ACHN (cell line): ENCODE measurements around the gene DAGLA.

Experiments
- DNase-seq: peaks from one replicate; pipeline ENCODE4 v3.0.0-alpha.2; 2015
- in situ Hi-C: cut with HindIII; loops from 2 replicates; pipeline ENCODE4 v1.10.0; 2017; ENCODE audit warnings: low sequenced_read_pairs, low pct_ligation_motif_present, low pct_unique_long_range_greater_than_20kb

DAGLA gene

DNA sequence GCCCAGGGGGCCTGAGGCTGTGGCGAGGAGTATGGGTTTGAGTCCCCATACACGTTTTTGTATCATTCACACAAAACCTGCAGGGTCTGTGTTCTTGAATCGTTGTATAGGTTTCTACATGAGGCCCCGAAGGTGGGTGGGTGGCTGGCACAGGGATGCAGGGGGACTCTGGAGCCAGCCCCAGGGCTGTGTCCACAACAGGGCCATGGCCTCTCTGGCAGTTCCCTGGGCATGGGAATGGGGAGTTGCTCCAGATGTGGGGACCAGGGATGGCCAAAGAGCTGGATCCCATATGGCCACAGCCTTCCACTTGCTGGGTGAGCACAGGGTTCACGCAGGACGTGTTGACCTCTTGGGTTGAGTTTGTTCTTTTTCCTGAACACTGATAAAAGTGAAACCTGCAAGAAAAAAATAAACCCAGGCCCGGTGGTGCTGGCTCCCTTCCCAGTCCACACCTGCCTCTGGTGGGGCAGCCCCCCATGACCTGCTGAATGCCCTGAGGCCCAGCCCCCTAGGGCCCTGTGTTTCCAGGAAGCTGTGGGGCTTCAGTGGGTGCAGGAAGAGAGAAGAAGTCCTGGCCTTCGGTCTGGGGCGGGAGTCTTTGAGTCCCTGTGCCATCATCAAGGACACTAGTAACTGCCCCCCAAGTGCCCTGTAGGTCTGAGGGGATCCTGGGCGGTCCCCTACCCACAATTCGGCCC, 88.3 kb downstream of the DAGLA start:
- no peak for DNase-seq
- in situ Hi-C loops, result no loop called here

GRCh38 chr11:61769169-61769920, 89.2 kb downstream of the DAGLA start:
- in situ Hi-C loops, result no loop called here
- no peak for DNase-seq

GRCh38 chr11:61769946-61770683, 89.9 kb downstream of the DAGLA start:
- in situ Hi-C loops, result no loop called here

GRCh38 chr11:61771195-61771894, 91.2 kb downstream of the DAGLA start:
- in situ Hi-C loops, result no loop called here

More at GRCh38 chr11:61769946-61770683, 89.9 kb downstream of the DAGLA start:
- DNase-seq, result no peak

DNA sequence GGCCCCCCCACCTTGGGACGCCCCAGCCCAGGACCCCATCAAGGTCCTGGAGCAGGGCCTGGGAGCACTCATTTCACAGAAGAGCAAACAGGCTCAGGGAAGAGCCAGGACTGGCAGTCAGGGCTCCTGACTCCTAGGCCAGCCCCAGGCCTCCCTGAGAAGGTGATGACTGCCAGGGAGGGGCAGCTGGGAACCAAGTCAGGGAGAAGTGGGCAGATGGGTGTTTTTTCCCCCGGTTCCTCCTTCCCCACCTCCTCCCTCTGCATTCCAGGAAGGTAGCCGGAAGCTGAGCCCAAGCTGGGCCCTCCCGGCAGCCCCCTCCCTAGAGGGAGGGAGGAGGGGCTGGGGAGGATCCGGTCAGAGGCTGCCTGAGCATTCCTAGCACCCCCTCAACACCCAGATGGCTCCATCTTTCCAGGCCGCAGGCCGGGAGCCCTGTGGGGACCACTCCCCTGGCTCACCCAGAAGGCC, 91.8 kb downstream of the DAGLA start:
- in situ Hi-C loops, result no loop called here
- DNase-seq, result no peak

More at GRCh38 chr11:61771195-61771894, 91.2 kb downstream of the DAGLA start:
- no peak for DNase-seq

- DNase-seq, result no peak
- in situ Hi-C loops, result no loop called here
These were observed 93.2 kb downstream of the DAGLA start for GRCh38 chr11:61773356-61773755.

DNA sequence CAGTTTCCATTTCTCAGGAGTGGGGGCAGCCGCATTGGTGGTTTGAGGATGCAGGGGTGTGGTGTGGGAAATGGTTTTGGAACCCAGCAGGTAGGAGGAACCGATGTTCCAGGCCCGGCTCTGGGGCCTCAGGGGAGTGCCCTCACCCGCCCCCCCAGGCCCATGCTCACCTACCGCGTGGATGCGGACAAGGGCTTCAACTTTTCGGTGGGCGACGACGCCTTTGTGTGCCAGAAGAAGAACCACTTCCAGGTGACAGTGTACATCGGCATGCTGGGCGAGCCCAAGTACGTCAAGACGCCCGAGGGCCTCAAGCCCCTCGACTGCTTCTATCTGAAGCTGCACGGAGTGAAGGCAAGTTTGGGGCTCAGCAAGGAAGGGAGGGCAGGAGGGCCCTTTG, 93.6 kb downstream of the DAGLA start:
- DNase-seq, result no peak
- in situ Hi-C loops, result no loop called here

DNA sequence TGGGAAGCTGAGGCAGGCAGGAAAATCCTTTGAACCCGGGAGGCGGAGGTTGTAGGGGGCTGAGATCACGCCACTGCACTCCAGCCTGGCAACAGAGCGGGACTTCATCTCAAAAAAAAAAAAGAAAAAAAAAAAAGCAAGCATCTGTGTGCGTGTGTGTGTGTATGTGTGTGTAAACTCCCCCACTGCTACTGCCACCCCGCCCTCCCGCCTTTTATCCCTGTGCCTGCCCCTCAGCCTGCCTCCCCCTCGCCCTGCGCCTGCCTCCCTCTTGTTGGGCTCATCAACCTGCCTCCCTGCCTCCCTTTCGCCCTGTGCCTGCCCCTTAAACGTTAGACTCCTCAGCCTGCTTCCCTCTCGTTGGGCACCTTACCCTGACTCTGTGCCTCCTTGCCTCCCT, 94.2 kb downstream of the DAGLA start:
- in situ Hi-C loops, result no loop called here
- DNase-seq, result no peak

DNA sequence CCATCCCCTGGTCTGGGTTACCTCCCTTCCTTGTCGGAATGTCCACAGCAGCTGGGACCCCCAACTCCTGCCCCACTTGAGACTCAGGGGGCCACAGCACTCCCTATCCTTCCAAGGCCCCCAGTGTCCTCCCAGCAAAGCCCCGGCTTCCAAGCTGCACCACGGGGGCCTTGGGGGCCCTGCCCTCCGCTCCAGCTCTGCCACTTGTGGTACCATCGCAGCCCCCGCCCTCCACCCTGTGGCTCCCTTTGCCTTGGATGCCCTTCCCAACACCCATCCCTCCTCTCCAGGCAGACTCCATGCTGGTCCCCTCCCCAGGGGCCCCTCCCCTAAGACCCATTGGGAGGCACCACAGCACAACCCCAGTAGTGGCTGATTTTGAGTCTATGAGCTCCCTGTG, 94.9 kb downstream of the DAGLA start:
- in situ Hi-C loops, result no loop called here
- DNase-seq, result no peak

DNA sequence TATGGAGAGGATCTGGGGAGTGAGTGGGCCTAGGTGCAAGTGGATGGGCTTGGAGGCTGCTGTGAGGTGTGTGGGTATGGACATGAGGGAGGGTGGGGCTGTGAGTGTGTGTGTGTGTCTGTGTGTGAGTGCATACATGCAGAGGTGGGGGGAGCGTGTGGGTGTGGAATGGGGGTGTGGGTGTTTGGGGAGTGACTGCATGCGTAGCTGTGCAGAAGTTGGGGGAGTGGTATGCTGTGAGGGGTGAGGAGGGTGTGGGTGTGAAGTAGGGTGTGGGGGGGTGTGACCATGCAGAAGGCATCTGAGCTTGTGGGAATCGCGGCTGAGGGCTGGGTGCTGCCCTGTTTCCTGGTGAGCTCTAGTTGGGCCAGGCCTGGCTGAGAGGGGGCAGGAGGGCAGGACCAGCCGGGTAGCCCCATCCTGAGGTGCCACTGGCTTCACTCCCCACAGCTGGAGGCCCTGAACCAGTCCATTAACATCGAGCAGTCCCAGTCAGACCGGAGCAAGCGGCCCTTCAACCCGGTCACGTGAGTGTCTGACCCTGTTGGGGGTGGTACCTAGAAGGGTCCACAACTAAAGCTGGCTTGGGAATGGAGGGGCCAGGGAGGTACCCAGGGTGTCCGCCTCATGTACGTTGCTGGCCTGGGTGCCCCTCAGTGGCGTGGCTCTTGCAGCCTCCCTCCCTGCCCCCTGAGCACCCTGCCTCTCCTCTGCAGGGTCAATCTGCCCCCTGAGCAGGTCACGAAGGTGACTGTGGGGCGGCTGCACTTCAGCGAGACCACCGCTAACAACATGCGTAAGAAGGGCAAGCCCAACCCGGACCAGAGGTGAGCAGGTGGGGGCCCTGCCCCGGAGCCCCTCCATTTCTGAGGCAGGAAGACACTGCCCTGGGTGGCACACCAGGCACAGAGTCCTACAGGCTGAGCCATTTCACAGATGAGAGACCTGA, 95.7 kb downstream of the DAGLA start:
- no peak for DNase-seq
- in situ Hi-C loops, result no loop called here

GRCh38 chr11:61776561-61777075, 96.4 kb downstream of the DAGLA start:
- DNase-seq, result peak; percentile 63
- in situ Hi-C loops, result no loop called here

GRCh38 chr11:61777234-61778090, 97.3 kb downstream of the DAGLA start:
- no peak for DNase-seq
- in situ Hi-C loops, result no loop called here

GRCh38 chr11:61778357-61778886, 98.2 kb downstream of the DAGLA start:
- in situ Hi-C loops, result no loop called here
- DNase-seq, result no peak

DNA sequence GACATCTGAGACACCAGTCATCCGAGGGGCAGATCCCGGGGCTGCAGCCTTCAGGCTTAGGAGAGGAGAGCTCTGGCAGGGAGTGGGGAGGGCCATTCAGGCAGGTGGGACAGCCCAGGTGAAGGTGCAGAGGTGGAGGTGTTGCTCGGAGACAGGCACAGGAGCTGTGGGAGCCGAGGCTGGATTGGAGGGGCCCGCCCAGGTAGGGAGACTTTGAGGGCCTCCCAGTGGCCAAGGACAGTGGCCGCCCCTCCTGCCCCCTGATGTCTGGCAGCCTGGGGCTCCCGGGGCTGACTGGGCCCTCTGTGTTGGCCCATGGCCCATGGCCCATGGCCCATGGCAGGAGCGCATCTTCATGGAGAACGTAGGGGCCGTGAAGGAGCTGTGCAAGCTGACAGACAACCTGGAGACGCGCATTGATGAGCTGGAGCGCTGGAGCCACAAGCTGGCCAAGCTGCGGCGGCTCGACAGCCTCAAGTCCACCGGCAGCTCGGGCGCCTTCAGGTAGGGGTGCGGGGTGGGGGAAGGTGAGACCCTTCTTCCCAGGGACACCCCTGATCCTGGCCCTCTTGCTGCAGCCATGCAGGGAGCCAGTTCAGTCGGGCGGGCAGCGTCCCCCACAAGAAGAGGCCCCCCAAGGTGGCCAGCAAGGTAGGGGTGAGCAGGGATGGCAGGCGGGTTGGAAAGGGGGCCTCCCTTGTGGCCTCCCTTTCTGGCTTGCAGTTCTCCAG, 98.9 kb downstream of the DAGLA start:
- in situ Hi-C loops, result no loop called here

DNA sequence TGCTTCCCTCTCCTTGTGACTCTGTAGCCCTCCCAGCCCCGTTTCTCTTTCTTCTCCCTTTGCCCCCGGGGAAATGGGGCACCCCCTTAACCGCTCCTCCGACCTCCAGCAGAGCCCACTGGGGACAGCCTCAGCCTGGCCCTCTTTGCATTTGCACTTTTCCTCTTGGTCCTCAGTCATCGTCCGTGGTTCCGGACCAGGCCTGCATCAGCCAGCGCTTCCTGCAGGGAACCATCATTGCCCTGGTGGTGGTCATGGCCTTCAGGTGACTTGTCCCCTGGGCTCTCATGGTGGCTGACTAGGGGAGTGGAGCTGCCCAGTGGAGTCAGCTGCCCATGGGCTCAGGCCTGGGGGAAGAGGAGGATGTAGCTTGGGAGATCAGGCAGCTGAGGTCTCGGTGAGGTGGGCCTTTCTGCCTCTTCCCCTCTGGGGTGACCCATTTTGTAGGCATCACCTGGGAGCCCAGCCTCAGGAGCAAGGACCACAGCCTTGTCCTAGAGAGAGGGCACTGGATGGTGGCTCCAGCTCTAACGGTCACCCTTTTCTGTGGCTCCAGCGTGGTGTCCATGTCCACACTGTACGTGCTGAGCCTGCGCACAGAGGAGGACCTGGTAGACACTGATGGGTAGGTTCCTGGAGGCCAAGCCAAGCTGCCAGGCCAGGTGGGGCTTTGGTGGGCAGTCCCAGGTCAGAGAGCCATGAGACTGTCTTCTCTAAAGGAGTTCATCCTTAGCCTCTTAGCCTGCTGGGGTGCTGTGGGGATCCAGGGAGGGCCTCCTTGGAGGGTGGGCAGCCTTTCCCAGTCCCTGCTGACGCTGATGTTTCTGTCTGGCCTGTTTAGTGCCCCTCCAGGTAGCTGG, 99.7 kb downstream of the DAGLA start:
- in situ Hi-C loops, result no loop called here

More for the DNA sequence above, 98.9 kb downstream of the DAGLA start:
- DNase-seq, result no peak

More for the DNA sequence above, 99.7 kb downstream of the DAGLA start:
- DNase-seq, result no peak
